ENCODE measurements around the gene PGRMC2.
"Not testable (repeated sequence)": the region's sequence is repeated elsewhere in the genome, so short reads cannot be mapped to it uniquely, and the experiment has no call there.

The PGRMC2 gene

GRCh38 chr4:128271551-128271950, 16.1 kb downstream of the PGRMC2 start:
- DNase-seq (ENCODE audit: extremely low read depth in 1 of 2, low read depth in 1 of 2): no peak

- no peak for DNase-seq (ENCODE audit: extremely low read depth in 1 of 2, low read depth in 1 of 2)
Measured at GRCh38 chr4:128268970-128269369, 18.6 kb downstream of the PGRMC2 start.

GRCh38 chr4:128267745-128268144, 19.9 kb downstream of the PGRMC2 start:
- no peak for DNase-seq (ENCODE audit: extremely low read depth in 1 of 2, low read depth in 1 of 2)

- not testable (repeated sequence) for DNase-seq (ENCODE audit: extremely low read depth in 1 of 2, low read depth in 1 of 2)
Measured at GRCh38 chr4:128267171-128267570, 20.4 kb downstream of the PGRMC2 start.

GRCh38 chr4:128265550-128265949, 22.1 kb downstream of the PGRMC2 start:
- DNase-seq (ENCODE audit: extremely low read depth in 1 of 2, low read depth in 1 of 2): not testable (repeated sequence)

- DNase-seq (ENCODE audit: extremely low read depth in 1 of 2, low read depth in 1 of 2): not testable (repeated sequence)
Measured at GRCh38 chr4:128259889-128260288, 27.7 kb downstream of the PGRMC2 start.

GRCh38 chr4:128258166-128258565, 29.4 kb downstream of the PGRMC2 start:
- DNase-seq (ENCODE audit: extremely low read depth in 1 of 2, low read depth in 1 of 2): not testable (repeated sequence)

- DNase-seq (ENCODE audit: extremely low read depth in 1 of 2, low read depth in 1 of 2): no peak
Measured at GRCh38 chr4:128256539-128256938, 31.1 kb downstream of the PGRMC2 start.

GRCh38 chr4:128255906-128256305, 31.7 kb downstream of the PGRMC2 start:
- no peak for DNase-seq (ENCODE audit: extremely low read depth in 1 of 2, low read depth in 1 of 2)

GRCh38 chr4:128249787-128250668, 37.6 kb downstream of the PGRMC2 start:
- no peak for DNase-seq (ENCODE audit: extremely low read depth in 1 of 2, low read depth in 1 of 2)

- no peak for DNase-seq (ENCODE audit: extremely low read depth in 1 of 2, low read depth in 1 of 2)
Measured at GRCh38 chr4:128247906-128248305, 39.7 kb downstream of the PGRMC2 start.

GRCh38 chr4:128245391-128245790, 42.2 kb downstream of the PGRMC2 start:
- DNase-seq (ENCODE audit: extremely low read depth in 1 of 2, low read depth in 1 of 2): not testable (repeated sequence)

- DNase-seq (ENCODE audit: extremely low read depth in 1 of 2, low read depth in 1 of 2): no peak
Measured at GRCh38 chr4:128244379-128244778, 43.2 kb downstream of the PGRMC2 start.

- DNase-seq (ENCODE audit: extremely low read depth in 1 of 2, low read depth in 1 of 2): no peak
Measured at GRCh38 chr4:128242601-128243000, 45.0 kb downstream of the PGRMC2 start.

GRCh38 chr4:128241981-128242380, 45.6 kb downstream of the PGRMC2 start:
- DNase-seq (ENCODE audit: extremely low read depth in 1 of 2, low read depth in 1 of 2): no peak

GRCh38 chr4:128241425-128241913, 46.1 kb downstream of the PGRMC2 start:
- no peak for DNase-seq (ENCODE audit: extremely low read depth in 1 of 2, low read depth in 1 of 2)

- no peak for DNase-seq (ENCODE audit: extremely low read depth in 1 of 2, low read depth in 1 of 2)
Measured at GRCh38 chr4:128241019-128241418, 46.6 kb downstream of the PGRMC2 start.

GRCh38 chr4:128234836-128235235, 52.8 kb downstream of the PGRMC2 start:
- no peak for DNase-seq (ENCODE audit: extremely low read depth in 1 of 2, low read depth in 1 of 2)

- no peak for DNase-seq (ENCODE audit: extremely low read depth in 1 of 2, low read depth in 1 of 2)
Measured at GRCh38 chr4:128232719-128233118, 54.9 kb downstream of the PGRMC2 start.

- no peak for DNase-seq (ENCODE audit: extremely low read depth in 1 of 2, low read depth in 1 of 2)
Measured at GRCh38 chr4:128228845-128229795, 58.5 kb downstream of the PGRMC2 start.

GRCh38 chr4:128227991-128228571, 59.5 kb downstream of the PGRMC2 start:
- no peak for DNase-seq (ENCODE audit: extremely low read depth in 1 of 2, low read depth in 1 of 2)

All from activated CD8-positive, alpha-beta memory T cell treated with anti-CD3 and anti-CD28 coated beads for 1 hour (primary cell).